ENCODE results near the gene TMEM132C.

TMEM132C gene

DNA sequence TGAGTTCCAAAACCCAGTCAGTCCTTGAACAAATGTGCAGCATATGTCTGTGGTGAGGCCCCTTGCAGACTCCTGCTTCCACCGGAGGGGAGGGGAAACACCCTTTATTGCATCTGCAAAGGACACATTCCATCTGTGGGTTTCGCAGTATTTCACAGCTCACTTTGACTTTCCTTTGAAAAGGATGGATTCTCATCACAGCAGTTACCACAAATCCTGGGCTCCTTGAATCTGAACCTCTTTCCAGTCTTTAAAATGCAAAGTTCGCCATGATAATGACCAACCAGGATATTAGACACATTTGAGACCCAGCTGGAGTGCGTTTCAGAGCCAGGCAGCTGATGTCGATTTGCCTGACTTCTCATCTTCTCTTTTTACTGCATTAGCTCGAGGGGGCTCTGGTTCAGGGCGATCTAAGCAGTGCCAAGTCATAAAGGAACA lies 314.4 kb downstream of the TMEM132C start:
- no peak overlapping the region for H3K27ac ChIP-seq
- TF ChIP-seq ZFX (IDR thresholded peaks at IDR 0.05; ENCODE audit: borderline replicate concordance) = no peak
- TF ChIP-seq, protein P1, sequence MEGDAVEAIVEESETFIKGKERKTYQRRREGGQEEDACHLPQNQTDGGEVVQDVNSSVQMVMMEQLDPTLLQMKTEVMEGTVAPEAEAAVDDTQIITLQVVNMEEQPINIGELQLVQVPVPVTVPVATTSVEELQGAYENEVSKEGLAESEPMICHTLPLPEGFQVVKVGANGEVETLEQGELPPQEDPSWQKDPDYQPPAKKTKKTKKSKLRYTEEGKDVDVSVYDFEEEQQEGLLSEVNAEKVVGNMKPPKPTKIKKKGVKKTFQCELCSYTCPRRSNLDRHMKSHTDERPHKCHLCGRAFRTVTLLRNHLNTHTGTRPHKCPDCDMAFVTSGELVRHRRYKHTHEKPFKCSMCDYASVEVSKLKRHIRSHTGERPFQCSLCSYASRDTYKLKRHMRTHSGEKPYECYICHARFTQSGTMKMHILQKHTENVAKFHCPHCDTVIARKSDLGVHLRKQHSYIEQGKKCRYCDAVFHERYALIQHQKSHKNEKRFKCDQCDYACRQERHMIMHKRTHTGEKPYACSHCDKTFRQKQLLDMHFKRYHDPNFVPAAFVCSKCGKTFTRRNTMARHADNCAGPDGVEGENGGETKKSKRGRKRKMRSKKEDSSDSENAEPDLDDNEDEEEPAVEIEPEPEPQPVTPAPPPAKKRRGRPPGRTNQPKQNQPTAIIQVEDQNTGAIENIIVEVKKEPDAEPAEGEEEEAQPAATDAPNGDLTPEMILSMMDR (IDR thresholded peaks at IDR 0.05) = no peak

DNA sequence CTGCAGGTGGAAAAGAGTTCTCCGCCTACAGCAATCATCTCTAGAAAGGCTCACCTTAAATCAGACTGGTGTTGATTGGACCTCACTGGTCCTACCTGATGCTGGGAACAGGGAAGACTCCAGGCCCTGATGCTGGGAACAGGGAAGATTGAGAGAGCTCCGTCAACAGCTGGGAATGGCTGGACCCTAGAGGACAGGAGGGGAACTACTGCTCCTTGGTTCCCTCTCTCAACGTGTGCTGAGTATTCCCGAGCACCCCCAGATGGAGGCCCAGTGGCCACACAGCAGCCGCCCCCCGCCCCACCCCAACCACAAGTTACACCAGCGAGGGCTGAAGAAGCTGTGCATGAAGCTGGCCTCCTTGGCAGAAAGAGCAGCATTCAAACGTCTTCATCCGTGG lies 316.5 kb downstream of the TMEM132C start:
- no peak for TF ChIP-seq ZFX (IDR thresholded peaks at IDR 0.05; ENCODE audit: borderline replicate concordance)
- TF ChIP-seq, protein P1 (IDR thresholded peaks at IDR 0.05) = peak; percentile 33
- H3K27ac ChIP-seq = no peak overlapping the region

DNA sequence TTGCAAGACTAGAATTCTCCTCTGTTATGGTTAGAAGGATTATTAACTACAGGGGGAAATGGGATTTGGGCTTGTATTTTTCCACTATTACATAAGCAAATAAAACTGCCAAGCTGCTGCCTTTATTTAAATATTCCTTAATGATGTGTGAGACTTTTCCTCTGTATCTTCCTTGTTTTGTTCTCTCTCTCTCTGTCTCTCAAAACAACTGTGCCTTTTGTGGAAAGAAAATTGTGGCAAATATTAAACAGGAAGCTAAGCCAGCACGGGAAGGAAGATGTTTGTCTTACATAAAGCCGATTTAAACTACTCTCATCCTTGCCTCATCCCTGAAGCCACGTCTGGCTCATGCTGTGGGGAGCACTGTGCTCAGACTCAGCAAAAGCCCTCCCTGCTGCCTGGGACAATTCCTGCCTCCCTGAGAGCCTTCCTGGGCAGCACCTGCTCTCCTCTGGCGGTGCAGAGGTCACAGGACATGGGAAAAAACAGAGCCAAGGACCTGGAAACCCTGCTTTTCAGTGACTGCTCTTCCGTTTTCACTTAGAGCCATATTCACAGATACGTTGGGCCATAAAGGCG lies 319.6 kb downstream of the TMEM132C start:
- TF ChIP-seq, protein P1 (IDR thresholded peaks at IDR 0.05) = no peak
- TF ChIP-seq ZFX (IDR thresholded peaks at IDR 0.05; ENCODE audit: borderline replicate concordance) = no peak
- no peak overlapping the region for H3K27ac ChIP-seq

DNA sequence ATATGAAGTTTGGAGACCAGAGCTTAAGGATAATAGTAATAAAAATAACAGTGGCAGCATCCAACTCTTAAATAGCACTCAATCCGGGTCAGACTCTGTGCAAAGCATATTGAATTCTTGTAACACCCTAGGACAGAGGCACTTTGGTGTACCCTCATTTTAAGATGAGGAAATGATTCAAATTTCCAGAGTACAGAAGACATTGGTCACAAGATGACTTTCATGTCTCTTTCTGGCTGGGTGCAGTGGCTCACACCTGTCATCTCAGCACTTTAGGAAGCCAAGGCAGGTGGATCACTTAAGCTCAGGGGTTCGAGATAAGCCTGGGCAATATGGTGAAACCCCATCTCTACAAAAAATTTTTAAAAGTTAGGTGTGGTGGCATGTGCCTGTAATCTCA lies 320.9 kb downstream of the TMEM132C start:
- H3K27ac ChIP-seq = no peak overlapping the region
- TF ChIP-seq, protein P1 (IDR thresholded peaks at IDR 0.05) = no peak
- no peak for TF ChIP-seq ZFX (IDR thresholded peaks at IDR 0.05; ENCODE audit: borderline replicate concordance)

DNA sequence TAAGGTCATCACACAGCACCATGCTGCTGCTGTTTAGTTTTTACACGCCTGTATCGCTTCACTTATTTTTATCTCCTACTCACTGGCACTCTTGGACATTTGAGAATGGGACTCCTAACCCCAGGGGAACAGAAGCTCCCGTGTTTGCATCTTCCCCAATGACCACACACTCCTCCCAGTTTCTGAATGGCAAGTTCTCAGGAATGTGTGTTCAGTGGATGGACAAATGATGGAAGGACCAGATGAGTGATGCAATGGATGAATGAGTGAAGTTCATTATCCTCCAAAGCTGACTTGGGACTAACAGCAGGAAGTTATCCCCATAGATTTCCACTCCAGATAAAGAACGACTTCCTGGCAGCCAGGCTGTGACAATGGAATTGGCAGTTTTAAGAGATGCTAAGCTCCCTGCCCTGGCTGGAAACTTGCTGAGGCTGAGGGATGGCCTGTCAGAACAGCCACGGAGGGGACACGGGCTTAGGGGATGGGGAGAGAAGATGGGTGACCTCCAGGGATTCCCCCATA lies 325.3 kb downstream of the TMEM132C start:
- no peak overlapping the region for H3K27ac ChIP-seq

DNA sequence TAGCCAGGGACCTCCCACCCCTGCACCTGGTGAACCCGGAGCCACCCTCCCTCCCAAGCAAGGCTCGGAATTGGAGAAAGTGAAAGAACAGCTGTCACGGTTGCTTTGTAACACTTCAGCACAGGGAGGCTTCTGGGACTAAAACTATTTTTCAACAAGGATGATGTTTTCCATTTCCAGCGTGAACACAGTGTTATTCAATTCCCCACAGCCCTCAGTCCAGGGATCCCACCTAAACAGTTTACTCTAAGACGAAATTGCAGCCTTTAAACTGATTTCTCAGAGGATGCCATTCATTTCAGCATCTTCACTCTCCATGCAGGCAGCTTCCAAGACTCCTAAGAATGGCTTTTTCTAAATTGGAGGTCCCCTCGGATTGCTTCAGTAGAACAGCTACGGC lies 327.6 kb downstream of the TMEM132C start:
- H3K27ac ChIP-seq = no peak overlapping the region
- TF ChIP-seq, protein P1 (IDR thresholded peaks at IDR 0.05) = no peak
- no peak for TF ChIP-seq ZFX (IDR thresholded peaks at IDR 0.05; ENCODE audit: borderline replicate concordance)

More for the DNA sequence above, 325.3 kb downstream of the TMEM132C start:
- no peak for TF ChIP-seq ZFX (IDR thresholded peaks at IDR 0.05; ENCODE audit: borderline replicate concordance)
- TF ChIP-seq, protein P1 (IDR thresholded peaks at IDR 0.05) = no peak

DNA sequence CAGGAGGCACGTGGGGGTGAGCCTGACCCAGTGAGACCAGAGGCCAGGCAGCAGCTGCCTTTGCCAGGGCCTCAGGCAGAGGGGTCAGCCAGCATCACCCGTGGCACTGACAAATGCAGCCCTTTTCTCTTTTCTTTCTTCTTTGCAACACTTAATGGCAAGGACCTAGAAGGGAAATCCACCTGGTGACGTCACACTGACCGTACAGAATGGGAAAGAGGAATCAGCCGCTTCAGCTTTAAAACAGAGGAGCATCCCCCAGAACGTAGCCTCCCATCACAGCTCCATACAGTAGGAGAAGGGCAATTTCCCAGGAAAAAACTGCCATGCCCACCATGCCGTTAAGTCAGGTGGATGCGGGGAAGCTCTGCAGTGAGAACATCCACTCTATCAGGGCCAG lies 328.6 kb downstream of the TMEM132C start:
- no peak for TF ChIP-seq ZFX (IDR thresholded peaks at IDR 0.05; ENCODE audit: borderline replicate concordance)
- TF ChIP-seq, protein P1 (IDR thresholded peaks at IDR 0.05) = no peak
- no peak overlapping the region for H3K27ac ChIP-seq
